Measurements from ENCODE around the gene INO80. TPM values are rescaled to one million over a fixed set of nuclear protein-coding genes. Genes with fewer than 3 reads are reported as not detected.

Gene INO80
- total and polyA plus RNA-seq, 9 donors, result 13.0 to 18.1 (median 16.6) TPM

- Histone ChIP-seq H3K36me3 (ENCODE audit: control insufficient read depth, insufficient read depth, low read length) (peaks cover 34% of the 10 kb centered on the region), H3K9me3 (replicated peaks; ENCODE audit: control insufficient read depth, low read depth, low read length) (no peaks in the 10 kb centered on the region), H3K4me1 (ENCODE audit: control insufficient read depth, insufficient read depth, low read length) (peaks cover 2% of the 10 kb centered on the region), H3K4me3 (ENCODE audit: low read length) (no peak overlapping the region), H3K27ac (ENCODE audit: low read length) (no peak overlapping the region), H3K27me3 (ENCODE audit: control insufficient read depth, insufficient read depth, low read length) (no peaks in the 10 kb centered on the region)
- WGBS (ENCODE audit: insufficient coverage), result no CpG with 5 or more reads among the region's 2 CpGs
- DNase-seq, result no peak
Observed at GRCh38 chr15:41024885-41025284, 91.2 kb downstream of the INO80 start.

- DNase-seq, result peak; percentile 94
- Histone ChIP-seq H3K4me3 (ENCODE audit: low read length) (no peak overlapping the region), H3K9me3 (replicated peaks; ENCODE audit: control insufficient read depth, low read depth, low read length) (no peaks in the 10 kb centered on the region), H3K27me3 (ENCODE audit: control insufficient read depth, insufficient read depth, low read length) (no peaks in the 10 kb centered on the region), H3K36me3 (ENCODE audit: control insufficient read depth, insufficient read depth, low read length) (peaks cover 39% of the 10 kb centered on the region), H3K4me1 (ENCODE audit: control insufficient read depth, insufficient read depth, low read length) (peaks cover 2% of the 10 kb centered on the region), H3K27ac (ENCODE audit: low read length) (peak overlapping the region; percentile 26)
- WGBS (ENCODE audit: insufficient coverage), result 21% methylated on average over 4 of the region's 4 CpGs
Observed at GRCh38 chr15:41024131-41024530, 91.9 kb downstream of the INO80 start.

- DNase-seq, result peak; percentile 73
- Histone ChIP-seq H3K9me3 (replicated peaks; ENCODE audit: control insufficient read depth, low read depth, low read length) (no peaks in the 10 kb centered on the region), H3K36me3 (ENCODE audit: control insufficient read depth, insufficient read depth, low read length) (peaks cover 40% of the 10 kb centered on the region), H3K27me3 (ENCODE audit: control insufficient read depth, insufficient read depth, low read length) (no peaks in the 10 kb centered on the region), H3K4me3 (ENCODE audit: low read length) (no peak overlapping the region), H3K4me1 (ENCODE audit: control insufficient read depth, insufficient read depth, low read length) (peaks cover 2% of the 10 kb centered on the region), H3K27ac (ENCODE audit: low read length) (no peak overlapping the region)
- 81% methylated on average over 2 of the region's 5 CpGs for WGBS (ENCODE audit: insufficient coverage)
Observed at GRCh38 chr15:41022487-41023090, 93.5 kb downstream of the INO80 start.

GRCh38 chr15:41020829-41021228, 95.3 kb downstream of the INO80 start:
- no peak overlapping the region for H3K27ac ChIP-seq (ENCODE audit: low read length)
- DNase-seq, result peak; percentile 16
- no peak overlapping the region for H3K4me3 ChIP-seq (ENCODE audit: low read length)
- no peaks in the 10 kb centered on the region for H3K27me3 ChIP-seq (ENCODE audit: control insufficient read depth, insufficient read depth, low read length)
- no peaks in the 10 kb centered on the region for H3K9me3 ChIP-seq (replicated peaks; ENCODE audit: control insufficient read depth, low read depth, low read length)
- 44% methylated on average over 4 of the region's 6 CpGs for WGBS (ENCODE audit: insufficient coverage)
- peaks cover 46% of the 10 kb centered on the region for H3K36me3 ChIP-seq (ENCODE audit: control insufficient read depth, insufficient read depth, low read length)
- peaks cover 2% of the 10 kb centered on the region for H3K4me1 ChIP-seq (ENCODE audit: control insufficient read depth, insufficient read depth, low read length)

GRCh38 chr15:41020311-41020710, 95.8 kb downstream of the INO80 start:
- Histone ChIP-seq H3K27ac (ENCODE audit: low read length) (no peak overlapping the region), H3K4me3 (ENCODE audit: low read length) (no peak overlapping the region), H3K4me1 (ENCODE audit: control insufficient read depth, insufficient read depth, low read length) (peaks cover 2% of the 10 kb centered on the region), H3K36me3 (ENCODE audit: control insufficient read depth, insufficient read depth, low read length) (peaks cover 50% of the 10 kb centered on the region), H3K9me3 (replicated peaks; ENCODE audit: control insufficient read depth, low read depth, low read length) (no peaks in the 10 kb centered on the region), H3K27me3 (ENCODE audit: control insufficient read depth, insufficient read depth, low read length) (no peaks in the 10 kb centered on the region)
- DNase-seq, result no peak
- WGBS (ENCODE audit: insufficient coverage), result no CpG with 5 or more reads among the region's 4 CpGs

- WGBS (ENCODE audit: insufficient coverage), result no CpG with 5 or more reads among the region's 5 CpGs
- Histone ChIP-seq H3K27ac (ENCODE audit: low read length) (peak overlapping the region; percentile 50), H3K4me1 (ENCODE audit: control insufficient read depth, insufficient read depth, low read length) (no peaks in the 10 kb centered on the region), H3K4me3 (ENCODE audit: low read length) (no peak overlapping the region), H3K9me3 (replicated peaks; ENCODE audit: control insufficient read depth, low read depth, low read length) (no peaks in the 10 kb centered on the region), H3K27me3 (ENCODE audit: control insufficient read depth, insufficient read depth, low read length) (no peaks in the 10 kb centered on the region), H3K36me3 (ENCODE audit: control insufficient read depth, insufficient read depth, low read length) (peaks cover 56% of the 10 kb centered on the region)
- no peak for DNase-seq
Observed at GRCh38 chr15:41019174-41019573, 96.9 kb downstream of the INO80 start.

- Histone ChIP-seq H3K27ac (ENCODE audit: low read length) (no peak overlapping the region), H3K36me3 (ENCODE audit: control insufficient read depth, insufficient read depth, low read length) (peaks cover 56% of the 10 kb centered on the region), H3K4me1 (ENCODE audit: control insufficient read depth, insufficient read depth, low read length) (no peaks in the 10 kb centered on the region), H3K4me3 (ENCODE audit: low read length) (no peak overlapping the region), H3K27me3 (ENCODE audit: control insufficient read depth, insufficient read depth, low read length) (no peaks in the 10 kb centered on the region), H3K9me3 (replicated peaks; ENCODE audit: control insufficient read depth, low read depth, low read length) (no peaks in the 10 kb centered on the region)
- peak; percentile 34 for DNase-seq
- WGBS (ENCODE audit: insufficient coverage), result no CpG with 5 or more reads among the region's 1 CpG
Observed at GRCh38 chr15:41018534-41018933, 97.5 kb downstream of the INO80 start.

- no peak overlapping the region for H3K4me3 ChIP-seq (ENCODE audit: low read length)
- DNase-seq, result no peak
- H3K27ac ChIP-seq (ENCODE audit: low read length), result no peak overlapping the region
- peaks cover 56% of the 10 kb centered on the region for H3K36me3 ChIP-seq (ENCODE audit: control insufficient read depth, insufficient read depth, low read length)
- no peaks in the 10 kb centered on the region for H3K9me3 ChIP-seq (replicated peaks; ENCODE audit: control insufficient read depth, low read depth, low read length)
- H3K27me3 ChIP-seq (ENCODE audit: control insufficient read depth, insufficient read depth, low read length), result no peaks in the 10 kb centered on the region
- H3K4me1 ChIP-seq (ENCODE audit: control insufficient read depth, insufficient read depth, low read length), result no peaks in the 10 kb centered on the region
- 77% methylated on average over 2 of the region's 2 CpGs for WGBS (ENCODE audit: insufficient coverage)
Observed at GRCh38 chr15:41017066-41017735, 98.9 kb downstream of the INO80 start.

- H3K36me3 ChIP-seq (ENCODE audit: control insufficient read depth, insufficient read depth, low read length), result peaks cover 36% of the 10 kb centered on the region
- no peak overlapping the region for H3K4me3 ChIP-seq (ENCODE audit: low read length)
- no peaks in the 10 kb centered on the region for H3K4me1 ChIP-seq (ENCODE audit: control insufficient read depth, insufficient read depth, low read length)
- H3K27ac ChIP-seq (ENCODE audit: low read length), result no peak overlapping the region
- DNase-seq, result peak; percentile 27
- H3K9me3 ChIP-seq (replicated peaks; ENCODE audit: control insufficient read depth, low read depth, low read length), result no peaks in the 10 kb centered on the region
- WGBS (ENCODE audit: insufficient coverage), result no CpG with 5 or more reads among the region's 3 CpGs
- no peaks in the 10 kb centered on the region for H3K27me3 ChIP-seq (ENCODE audit: control insufficient read depth, insufficient read depth, low read length)
Observed at GRCh38 chr15:41013691-41014414, 102.2 kb downstream of the INO80 start.

- H3K9me3 ChIP-seq (replicated peaks; ENCODE audit: control insufficient read depth, low read depth, low read length), result no peaks in the 10 kb centered on the region
- no peak overlapping the region for H3K27ac ChIP-seq (ENCODE audit: low read length)
- peaks cover 25% of the 10 kb centered on the region for H3K36me3 ChIP-seq (ENCODE audit: control insufficient read depth, insufficient read depth, low read length)
- no peak overlapping the region for H3K4me3 ChIP-seq (ENCODE audit: low read length)
- no peaks in the 10 kb centered on the region for H3K4me1 ChIP-seq (ENCODE audit: control insufficient read depth, insufficient read depth, low read length)
- no peaks in the 10 kb centered on the region for H3K27me3 ChIP-seq (ENCODE audit: control insufficient read depth, insufficient read depth, low read length)
- no CpG with 5 or more reads among the region's 2 CpGs for WGBS (ENCODE audit: insufficient coverage)
- DNase-seq, result no peak
Observed at GRCh38 chr15:41011055-41011815, 104.8 kb downstream of the INO80 start.
